Natural killer cell treated with Interleukin-12 subunit alpha and Interleukin-12 subunit beta and Interleukin-15 and Interleukin-18, amount 100 ng/mL, for 72 hours (primary cell): ENCODE measurements around the gene OPN1LW. TPM values are rescaled to one million over a fixed set of nuclear protein-coding genes. Genes with fewer than 3 reads are reported as not detected.
"Not testable (repeated sequence)": the region's sequence is repeated elsewhere in the genome, so short reads cannot be mapped to it uniquely, and the experiment has no call there.

Experiments used
- ATAC-seq, 2 donors: fragments of 150-1000 bp; cut with Tn5 transposase in 1 of 2; sonication (Bioruptor Pico), chemical (Tn5 transposase) in 1 of 2; 2 replicates each; pipeline ENCODE4 v1.10.0; 2021
- DNase-seq: peaks from one replicate; pipeline ENCODE4 v3.0.0; 2022; ENCODE audit warnings: low spot score
- H3K27ac Mint-ChIP-seq, 2 donors: 1 replicate in 1 of 2; 2 replicates in 1 of 2; pipeline ENCODE4 v1.8.0; 2022; ENCODE audit warnings: mixed read lengths in 2 of 2, mild to moderate bottlenecking in 1 of 2, moderate library complexity in 1 of 2
- H3K27me3 Mint-ChIP-seq, 2 donors: 1 replicate in 1 of 2; 2 replicates in 1 of 2; pipeline ENCODE4 v1.8.0; 2022; ENCODE audit warnings: mixed read lengths in 2 of 2
- H3K36me3 Mint-ChIP-seq: one replicate; pipeline ENCODE4 v1.8.0; 2022; ENCODE audit warnings: mixed read lengths
- H3K4me1 Mint-ChIP-seq, 2 donors: 1 replicate in 1 of 2; 2 replicates in 1 of 2; pipeline ENCODE4 v1.8.0; 2022; ENCODE audit warnings: low read depth in 2 of 2, mixed read lengths in 2 of 2, mild to moderate bottlenecking in 1 of 2
- H3K4me3 Mint-ChIP-seq: one replicate; pipeline ENCODE4 v1.8.0; 2022; ENCODE audit warnings: mixed read lengths
- H3K9me3 Mint-ChIP-seq: 2 replicates; pipeline ENCODE4 v1.8.0; 2022; ENCODE audit warnings: mixed read lengths
- total RNA-seq, 2 donors: library from RNA; stranded (reverse); gene quantifications; one replicate each; pipeline ENCODE4 v1.2.3, GENCODE V29; 2022

Gene OPN1LW
- total RNA-seq, 2 donors from 2014 or later = not detected

GRCh38 chrX:154142386-154142785 lies 1.7 kb upstream of the OPN1LW start:
- Mint-ChIP-seq H3K36me3 (no peaks in the 10 kb centered on the region), H3K9me3 (no peaks in the 10 kb centered on the region), H3K27ac (no peak overlapping the region), H3K27me3 (no peaks in the 10 kb centered on the region), H3K4me1 (peaks cover 0 to 9% of the 10 kb centered on the region in 2 donors), H3K4me3 (no peak overlapping the region)
- ATAC-seq (no peak), DNase-seq (no peak)

GRCh38 chrX:154142950-154143745 lies 895 bp upstream of the OPN1LW start:
- no peak overlapping the region for H3K4me3 Mint-ChIP-seq
- ATAC-seq (no peak), DNase-seq (no peak)
- H3K36me3 Mint-ChIP-seq = no peaks in the 10 kb centered on the region
- no peak overlapping the region for H3K27ac Mint-ChIP-seq
- H3K27me3 Mint-ChIP-seq = no peaks in the 10 kb centered on the region
- H3K4me1 Mint-ChIP-seq = peaks cover 0 to 9% of the 10 kb centered on the region in 2 donors
- no peaks in the 10 kb centered on the region for H3K9me3 Mint-ChIP-seq

GRCh38 chrX:154151030-154151429 lies 7.0 kb downstream of the OPN1LW start:
- not testable (repeated sequence) for H3K36me3 Mint-ChIP-seq, ATAC-seq, DNase-seq, H3K27me3 Mint-ChIP-seq, H3K4me1 Mint-ChIP-seq, H3K4me3 Mint-ChIP-seq, H3K9me3 Mint-ChIP-seq, H3K27ac Mint-ChIP-seq

- H3K36me3 Mint-ChIP-seq, H3K4me3 Mint-ChIP-seq, H3K27me3 Mint-ChIP-seq, H3K9me3 Mint-ChIP-seq, H3K4me1 Mint-ChIP-seq, DNase-seq: not testable (repeated sequence)
- ATAC-seq = peak in 1 of 2 donors; percentile 30
- H3K27ac Mint-ChIP-seq = peak overlapping the region in 1 of 2 donors; percentile 54
These were observed 12.2 kb downstream of the OPN1LW start for GRCh38 chrX:154156221-154156620.

GRCh38 chrX:154157207-154157606 lies 13.2 kb downstream of the OPN1LW start:
- not testable (repeated sequence) for H3K4me1 Mint-ChIP-seq, H3K36me3 Mint-ChIP-seq, H3K9me3 Mint-ChIP-seq, H3K27ac Mint-ChIP-seq, DNase-seq, H3K4me3 Mint-ChIP-seq, ATAC-seq, H3K27me3 Mint-ChIP-seq

GRCh38 chrX:154159345-154159744 lies 15.3 kb downstream of the OPN1LW start:
- not testable (repeated sequence) for H3K4me1 Mint-ChIP-seq, H3K4me3 Mint-ChIP-seq, H3K27ac Mint-ChIP-seq, H3K27me3 Mint-ChIP-seq, DNase-seq, H3K36me3 Mint-ChIP-seq, H3K9me3 Mint-ChIP-seq, ATAC-seq

GRCh38 chrX:154164902-154165301 lies 20.9 kb downstream of the OPN1LW start:
- not testable (repeated sequence) for H3K4me1 Mint-ChIP-seq, H3K4me3 Mint-ChIP-seq, H3K9me3 Mint-ChIP-seq, ATAC-seq, H3K27ac Mint-ChIP-seq, DNase-seq, H3K36me3 Mint-ChIP-seq, H3K27me3 Mint-ChIP-seq

GRCh38 chrX:154168384-154168783 lies 24.3 kb downstream of the OPN1LW start:
- not testable (repeated sequence) for DNase-seq, ATAC-seq, H3K4me1 Mint-ChIP-seq, H3K27me3 Mint-ChIP-seq, H3K36me3 Mint-ChIP-seq, H3K9me3 Mint-ChIP-seq, H3K4me3 Mint-ChIP-seq, H3K27ac Mint-ChIP-seq

GRCh38 chrX:154172535-154172943 lies 28.5 kb downstream of the OPN1LW start:
- DNase-seq, H3K27ac Mint-ChIP-seq, H3K36me3 Mint-ChIP-seq, H3K4me1 Mint-ChIP-seq, H3K27me3 Mint-ChIP-seq, H3K4me3 Mint-ChIP-seq, H3K9me3 Mint-ChIP-seq: not testable (repeated sequence)
- peak; percentile 99 for ATAC-seq

- not testable (repeated sequence) for H3K4me3 Mint-ChIP-seq, H3K27me3 Mint-ChIP-seq, ATAC-seq, H3K27ac Mint-ChIP-seq, H3K36me3 Mint-ChIP-seq, H3K4me1 Mint-ChIP-seq, DNase-seq, H3K9me3 Mint-ChIP-seq
These were observed 30.3 kb downstream of the OPN1LW start for GRCh38 chrX:154174356-154174755.

GRCh38 chrX:154182296-154182695 lies 38.3 kb downstream of the OPN1LW start, which contains the start of gene OPN1MW:
Gene OPN1MW (plus strand): TSS chrX:154182596. CDS start chrX:154182678, 82 bp downstream.
- not testable (repeated sequence) for H3K9me3 Mint-ChIP-seq, DNase-seq, H3K27me3 Mint-ChIP-seq, H3K27ac Mint-ChIP-seq, H3K4me1 Mint-ChIP-seq, H3K36me3 Mint-ChIP-seq, H3K4me3 Mint-ChIP-seq
- ATAC-seq = peak in 1 of 2 donors; percentile 28

GRCh38 chrX:154183794-154184193 lies 39.8 kb downstream of the OPN1LW start:
- not testable (repeated sequence) for H3K27ac Mint-ChIP-seq, H3K9me3 Mint-ChIP-seq, H3K36me3 Mint-ChIP-seq, H3K4me1 Mint-ChIP-seq, DNase-seq, H3K4me3 Mint-ChIP-seq, H3K27me3 Mint-ChIP-seq, ATAC-seq

GRCh38 chrX:154192846-154193245 lies 48.8 kb downstream of the OPN1LW start:
- H3K27me3 Mint-ChIP-seq, H3K9me3 Mint-ChIP-seq, ATAC-seq, H3K27ac Mint-ChIP-seq, H3K4me1 Mint-ChIP-seq, H3K36me3 Mint-ChIP-seq, H3K4me3 Mint-ChIP-seq, DNase-seq: not testable (repeated sequence)

- not testable (repeated sequence) for H3K4me1 Mint-ChIP-seq, H3K27me3 Mint-ChIP-seq, DNase-seq, H3K36me3 Mint-ChIP-seq, H3K4me3 Mint-ChIP-seq, ATAC-seq, H3K27ac Mint-ChIP-seq, H3K9me3 Mint-ChIP-seq
These were observed 50.3 kb downstream of the OPN1LW start for GRCh38 chrX:154194316-154194715.

- H3K4me1 Mint-ChIP-seq, H3K27me3 Mint-ChIP-seq, H3K27ac Mint-ChIP-seq, ATAC-seq, H3K9me3 Mint-ChIP-seq, H3K36me3 Mint-ChIP-seq, DNase-seq, H3K4me3 Mint-ChIP-seq: not testable (repeated sequence)
These were observed 52.4 kb downstream of the OPN1LW start for GRCh38 chrX:154196466-154196865.
